K562 treated with DMSO at 1 percent for 4 hours (cell line): ENCODE results near the gene ATXN1L. TPM values are rescaled to one million over a fixed set of nuclear protein-coding genes. Genes with fewer than 3 reads are reported as not detected.

Experiments used
- total RNA-seq: library from RNA; unstranded; fragments of 300-600 nt; gene quantifications from 2 replicates; pipeline ENCODE4 v1.2.3, GENCODE V29; 2022; ENCODE audit not compliant: insufficient read depth

Gene ATXN1L, protein sequence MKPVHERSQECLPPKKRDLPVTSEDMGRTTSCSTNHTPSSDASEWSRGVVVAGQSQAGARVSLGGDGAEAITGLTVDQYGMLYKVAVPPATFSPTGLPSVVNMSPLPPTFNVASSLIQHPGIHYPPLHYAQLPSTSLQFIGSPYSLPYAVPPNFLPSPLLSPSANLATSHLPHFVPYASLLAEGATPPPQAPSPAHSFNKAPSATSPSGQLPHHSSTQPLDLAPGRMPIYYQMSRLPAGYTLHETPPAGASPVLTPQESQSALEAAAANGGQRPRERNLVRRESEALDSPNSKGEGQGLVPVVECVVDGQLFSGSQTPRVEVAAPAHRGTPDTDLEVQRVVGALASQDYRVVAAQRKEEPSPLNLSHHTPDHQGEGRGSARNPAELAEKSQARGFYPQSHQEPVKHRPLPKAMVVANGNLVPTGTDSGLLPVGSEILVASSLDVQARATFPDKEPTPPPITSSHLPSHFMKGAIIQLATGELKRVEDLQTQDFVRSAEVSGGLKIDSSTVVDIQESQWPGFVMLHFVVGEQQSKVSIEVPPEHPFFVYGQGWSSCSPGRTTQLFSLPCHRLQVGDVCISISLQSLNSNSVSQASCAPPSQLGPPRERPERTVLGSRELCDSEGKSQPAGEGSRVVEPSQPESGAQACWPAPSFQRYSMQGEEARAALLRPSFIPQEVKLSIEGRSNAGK
- total RNA-seq, result 7.5 and 9.8 TPM in 2 replicates

DNA sequence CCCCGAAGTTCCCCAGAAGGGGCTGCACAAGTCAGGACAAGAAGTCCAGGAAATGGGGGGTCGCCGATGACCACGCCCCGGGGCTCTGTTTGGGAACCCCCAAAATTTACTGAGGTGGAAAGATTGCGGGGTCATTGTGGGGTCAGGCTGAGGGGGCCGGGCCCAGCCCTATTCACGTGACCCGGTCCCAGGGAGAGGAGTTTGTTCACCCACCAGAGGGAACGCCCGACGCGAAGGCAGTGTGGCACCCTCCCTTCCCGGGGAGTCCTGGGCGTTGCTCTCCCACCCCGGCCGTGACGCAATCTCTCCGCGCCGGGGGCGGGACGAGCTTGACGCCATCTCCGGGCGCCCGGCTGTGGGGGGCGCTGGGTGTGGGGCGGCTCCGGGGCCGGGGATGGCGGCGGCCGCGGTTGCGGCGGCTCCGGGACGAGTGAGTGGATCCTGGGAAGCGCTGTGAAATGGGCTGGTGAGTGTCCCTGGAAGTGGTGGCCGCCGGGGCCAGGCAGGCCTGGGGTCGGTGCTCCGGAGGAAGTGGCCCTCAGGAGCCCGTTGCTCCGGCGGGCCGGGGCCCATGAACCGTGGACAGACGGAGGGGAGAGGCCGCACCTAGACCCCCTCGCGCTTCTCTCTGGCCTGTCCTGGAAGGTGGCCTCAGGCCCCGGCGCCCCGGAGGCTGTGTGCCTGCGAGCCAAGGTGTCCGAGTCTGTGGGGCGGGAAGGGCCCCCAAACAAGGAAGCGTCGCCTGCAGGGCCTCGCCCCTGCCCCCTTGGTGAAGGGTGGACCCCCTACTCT lies at the start of gene ATXN1L:
Gene ATXN1L (plus strand): TSS at position 338 of the 792 bp plus-strand sequence. CDS start 3,765 bp downstream, outside the sequence.

DNA sequence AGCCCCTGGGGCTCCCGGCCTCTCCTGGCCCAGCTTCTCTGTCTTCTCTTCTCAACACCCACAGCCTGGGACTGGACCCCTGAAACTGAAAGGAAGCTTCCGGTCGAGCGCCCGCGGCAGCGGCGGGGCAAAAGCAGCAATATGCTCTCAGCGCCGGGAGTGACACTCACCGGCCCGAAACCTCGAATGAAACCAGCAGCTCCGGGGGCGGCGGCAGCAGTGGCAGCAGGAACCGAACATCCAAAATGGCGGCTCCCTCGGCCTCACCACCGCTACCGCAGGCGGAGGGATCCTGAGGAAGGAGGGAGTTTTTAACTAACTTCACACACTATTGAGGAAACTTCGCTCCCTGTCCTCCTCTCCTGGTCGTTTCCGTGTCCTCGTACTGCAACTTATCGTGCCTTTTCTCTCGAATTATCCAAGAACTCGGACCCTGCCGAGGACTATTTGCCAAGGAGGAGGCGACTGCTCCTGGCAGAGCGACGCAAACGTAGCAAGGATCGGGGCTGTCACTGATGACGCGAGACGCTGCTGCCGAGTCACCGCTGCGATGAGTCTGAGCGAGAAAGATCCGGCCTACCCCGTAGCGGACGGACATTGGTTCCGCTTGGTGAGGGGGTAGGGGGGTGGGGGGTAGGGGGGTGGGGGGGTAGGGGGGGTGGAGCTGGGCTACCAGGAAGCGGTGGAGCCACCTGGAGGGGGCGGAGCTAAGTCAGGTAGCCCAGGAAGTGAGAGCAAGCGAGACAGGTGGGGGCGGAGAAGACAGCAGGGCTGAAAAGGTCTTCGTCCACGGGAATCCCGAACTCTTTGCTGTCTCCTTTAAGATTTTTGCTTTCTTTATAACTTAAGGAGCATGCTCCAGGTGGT lies 37.0 kb upstream of the ATXN1L start, which contains the start of gene AP1G1:
Gene AP1G1 (minus strand): TSS at position 242 of the 867 bp plus-strand sequence. CDS start 19,355 bp downstream, outside the sequence.

GRCh38 chr16:71883849-71884638 lies 38.3 kb downstream of the ATXN1L start, which contains the start of gene ZNF821:
TSS of gene ZNF821 (minus strand) at chr16:71884182. CDS start at chr16:71879946, 4,236 bp downstream.

GRCh38 chr16:71894921-71895678 lies 49.3 kb downstream of the ATXN1L start, which contains the start of gene IST1:
TSS of gene IST1 (plus strand) at chr16:71895531. CDS start at chr16:71915641, 20,110 bp downstream.

Other genes with a start within 250 kb of the ATXN1L start
- not detected in 2 replicates for gene MARVELD3, start 219.8 kb upstream of the ATXN1L start, total RNA-seq
- gene PHLPP2, start 121.3 kb upstream of the ATXN1L start, total RNA-seq, result 1.8 and 2.5 TPM in 2 replicates
- 39.1 and 44.6 TPM in 2 replicates for gene AP1G1, start 37.1 kb upstream of the ATXN1L start, total RNA-seq
- 4.4 and 5.6 TPM in 2 replicates for gene ZNF821, start 38.2 kb downstream of the ATXN1L start, total RNA-seq
- 96.4 and 139 TPM in 2 replicates for gene IST1, start 49.6 kb downstream of the ATXN1L start, total RNA-seq
- not detected in 2 replicates for gene PKD1L3, start 154.4 kb downstream of the ATXN1L start, total RNA-seq
- 1.6 and 1.8 TPM in 2 replicates for gene DHODH, start 162.8 kb downstream of the ATXN1L start, total RNA-seq
- not detected in 2 replicates for gene HP, start 208.5 kb downstream of the ATXN1L start, total RNA-seq
- gene HPR, start 217.2 kb downstream of the ATXN1L start, total RNA-seq, result not detected in 2 replicates
- 7.0 and 8.3 TPM in 2 replicates for gene TXNL4B, start 247.6 kb downstream of the ATXN1L start, total RNA-seq
- 49.5 and 50.3 TPM in 2 replicates for gene DHX38, start 247.9 kb downstream of the ATXN1L start, total RNA-seq